GM18868 (cell line): ENCODE data around the gene ANKRD33.

ENCODE experiments used
- ATAC-seq: cut with Tn5 transposase; IDR thresholded peaks from one replicate; pipeline ENCODE4 v1.9.1; 2021; ENCODE audit warnings: mild to moderate bottlenecking, moderate library complexity; ENCODE audit not compliant: unreplicated experiment

The ANKRD33 gene

DNA sequence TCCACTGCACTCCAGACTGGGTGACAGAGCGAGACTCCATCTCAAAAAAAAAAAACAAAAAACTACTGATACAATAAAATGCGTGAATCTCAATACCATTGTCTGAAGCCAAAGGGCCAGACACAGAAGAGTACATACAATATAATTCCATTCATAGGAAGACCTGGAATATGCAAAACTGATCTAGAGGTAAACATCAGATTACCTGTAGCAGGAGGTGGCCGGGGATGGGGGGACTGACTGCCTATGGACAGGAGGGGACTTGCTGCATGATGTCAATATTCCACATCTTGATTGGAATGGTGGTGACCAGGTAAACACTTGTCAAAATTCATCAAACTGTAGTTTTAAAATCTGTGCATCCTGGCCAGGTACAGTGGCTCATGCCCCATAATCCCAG, 26.9 kb upstream of the ANKRD33 start:
- no peak for ATAC-seq

DNA sequence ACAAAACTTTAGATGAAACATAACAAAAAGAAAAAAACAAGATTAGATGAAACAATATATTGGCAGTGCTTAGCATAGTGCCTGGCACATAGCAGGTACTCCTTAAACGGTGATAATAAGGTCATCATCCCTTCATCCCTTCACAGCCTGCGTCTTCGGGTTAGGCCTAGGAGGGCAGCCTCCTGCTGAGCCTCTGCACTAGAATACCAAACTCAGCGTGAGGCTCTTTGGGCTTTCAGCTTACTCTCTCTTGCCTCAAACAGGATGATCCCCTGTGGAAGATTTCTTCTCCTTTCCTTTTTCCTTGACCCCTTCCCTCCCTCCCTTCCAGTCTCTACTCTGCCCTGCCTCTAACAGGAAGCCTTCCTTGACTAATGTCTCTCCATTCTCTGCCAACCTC, 25.0 kb upstream of the ANKRD33 start:
- no peak for ATAC-seq

DNA sequence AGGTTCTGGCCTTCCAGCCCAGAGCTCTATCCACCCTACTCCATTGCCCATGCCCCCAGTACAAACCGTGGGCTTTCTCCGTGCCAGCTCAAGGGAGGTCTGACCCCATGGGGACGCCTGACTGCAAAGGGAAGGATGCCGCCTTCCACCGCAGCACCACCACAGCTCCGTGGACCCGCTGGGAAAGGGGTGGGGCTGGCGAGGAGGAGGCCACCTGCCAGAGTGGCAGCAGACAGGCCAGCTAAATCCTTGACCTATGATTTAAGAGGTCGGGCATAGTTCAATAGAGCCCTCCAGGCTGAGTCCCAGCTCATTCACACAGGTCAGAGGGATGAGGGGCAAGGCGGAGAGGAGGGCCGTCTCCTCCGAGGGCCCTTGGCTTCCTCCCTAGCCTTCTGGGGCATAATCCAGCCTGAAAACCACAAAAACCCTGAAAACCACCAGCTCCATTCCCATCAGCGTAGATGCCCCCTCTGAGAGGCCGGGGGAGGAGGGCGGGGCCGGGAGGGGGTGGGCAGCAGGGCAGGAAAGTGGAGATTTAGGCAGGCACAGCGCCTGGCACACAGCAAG, 24.5 kb upstream of the ANKRD33 start:
- no peak for ATAC-seq

DNA sequence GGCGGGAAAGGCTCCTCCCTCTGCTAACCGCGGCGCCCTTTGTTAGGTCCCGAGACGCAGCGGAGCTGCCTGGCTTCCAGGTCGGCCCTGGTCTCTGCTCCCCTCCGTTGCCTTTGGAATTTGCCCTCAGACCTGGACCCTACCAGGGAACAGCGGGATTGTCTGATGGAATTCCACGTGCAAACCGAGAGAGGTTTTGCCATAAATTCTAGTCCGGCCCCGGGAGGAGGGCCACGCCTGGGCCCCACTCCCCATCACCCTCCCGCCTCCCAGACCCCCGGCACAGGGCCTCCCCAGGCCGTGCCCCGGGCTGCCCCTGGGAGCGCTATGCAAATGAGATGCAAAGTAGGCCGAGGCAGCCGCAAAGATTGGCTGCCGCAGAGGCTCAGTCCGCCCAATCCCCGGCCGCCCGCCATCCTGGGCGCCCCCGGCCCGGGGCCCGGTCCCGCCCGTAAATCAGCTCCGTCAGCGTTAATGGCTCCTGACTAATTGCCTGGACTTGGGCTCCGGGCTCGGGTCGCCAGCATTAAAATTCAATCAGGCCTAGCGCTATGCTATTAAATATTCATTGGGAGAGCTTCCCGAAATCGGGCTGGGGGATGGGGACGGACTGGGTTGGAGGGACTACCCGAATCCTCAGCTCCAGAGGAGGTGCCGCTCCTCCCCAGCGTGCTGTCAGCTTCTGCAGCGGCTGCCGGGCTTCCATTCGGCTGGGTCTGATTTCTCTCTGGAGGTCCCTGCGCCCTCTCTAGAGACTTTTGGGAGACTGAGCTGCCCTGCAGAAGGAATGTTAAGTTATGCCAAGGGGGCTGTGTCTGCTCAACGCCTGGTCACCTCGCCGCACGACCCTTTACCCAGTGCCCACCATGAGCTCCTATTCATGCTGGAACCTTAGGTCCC, 23.7 kb upstream of the ANKRD33 start:
- ATAC-seq: no peak

DNA sequence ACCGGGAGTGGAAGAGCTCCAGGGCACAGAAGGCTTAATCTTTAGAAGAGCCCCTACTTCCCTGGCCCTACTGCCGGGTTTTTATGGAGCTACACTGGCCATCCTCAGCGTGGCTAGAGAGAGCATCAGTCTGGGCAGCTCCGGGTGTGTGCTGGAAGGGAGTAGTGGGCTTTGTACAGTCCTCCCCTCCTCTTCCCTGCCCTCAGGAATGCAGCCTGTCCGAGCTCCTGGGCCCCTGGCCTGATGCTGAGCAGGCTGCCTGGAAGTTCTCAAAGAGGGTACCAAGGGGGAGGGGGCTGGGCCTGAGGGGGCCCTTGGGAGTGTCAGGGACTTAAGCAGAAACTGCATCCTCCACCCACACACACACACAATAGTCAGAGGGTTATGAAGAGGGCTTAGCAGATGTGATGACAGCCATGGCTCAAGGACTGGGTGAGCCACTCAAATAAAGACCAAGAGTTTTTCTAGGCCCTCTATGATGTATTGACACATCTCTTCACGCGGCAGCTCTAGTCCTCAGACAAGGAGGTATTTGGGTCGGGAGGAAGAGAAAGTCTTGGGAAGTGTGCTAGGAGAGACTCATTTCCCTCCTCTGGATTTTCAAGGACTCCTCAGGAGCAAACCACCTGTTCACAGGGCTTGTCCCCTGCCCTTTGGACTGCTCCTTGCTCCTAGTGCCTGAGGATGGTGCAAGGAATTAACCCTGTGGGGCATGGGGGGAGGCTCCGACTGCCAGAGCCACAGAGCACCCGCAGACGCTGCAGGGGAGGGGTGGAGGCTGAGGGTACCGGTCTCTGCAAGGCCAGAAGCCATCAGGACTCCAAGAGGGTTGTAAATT, 22.9 kb upstream of the ANKRD33 start:
- ATAC-seq: no peak

DNA sequence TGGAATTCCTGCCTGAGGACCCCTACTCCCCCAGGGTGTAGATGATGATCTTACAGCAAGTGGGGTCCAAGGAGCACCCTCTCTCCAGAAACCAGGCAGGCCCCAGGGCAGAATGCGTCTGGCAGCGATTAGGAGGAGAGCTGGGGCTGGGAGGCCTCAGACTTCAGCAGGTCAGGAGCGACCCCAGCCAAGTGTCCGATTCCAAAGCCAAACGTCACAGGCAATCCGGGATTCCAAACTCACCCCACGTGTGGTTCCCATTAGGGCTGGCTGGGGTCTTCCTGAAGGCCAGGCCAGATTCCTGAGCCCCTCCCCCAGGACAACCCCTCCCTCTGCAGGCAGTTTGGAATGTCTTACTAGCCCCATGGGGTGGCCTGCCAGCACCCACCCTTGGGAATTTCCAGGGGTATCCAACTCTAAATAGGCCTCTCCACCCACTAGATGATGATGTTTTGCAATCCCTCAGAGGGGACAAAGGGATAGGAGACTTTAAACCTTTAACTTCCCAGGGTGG, 22.1 kb upstream of the ANKRD33 start:
- no peak for ATAC-seq

DNA sequence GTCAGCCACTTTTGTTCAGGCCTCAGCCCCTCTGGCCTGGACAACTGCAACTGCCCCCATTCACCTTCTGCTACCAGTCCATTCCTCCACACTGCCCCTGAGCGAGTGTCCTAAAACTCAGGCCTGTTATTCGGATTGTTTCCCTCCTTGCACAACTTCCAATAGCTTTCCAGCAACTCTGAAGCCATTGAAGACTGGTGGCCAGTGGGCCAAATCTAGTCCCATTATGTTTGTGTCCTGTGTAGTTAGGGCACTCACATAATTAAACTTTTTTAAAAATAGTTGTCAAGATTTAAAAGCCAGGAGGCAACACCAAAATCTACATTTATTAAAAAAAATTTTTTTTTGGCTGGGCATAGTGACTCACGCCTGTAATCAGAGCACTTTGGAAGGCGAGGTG, 21.6 kb upstream of the ANKRD33 start:
- ATAC-seq: no peak

DNA sequence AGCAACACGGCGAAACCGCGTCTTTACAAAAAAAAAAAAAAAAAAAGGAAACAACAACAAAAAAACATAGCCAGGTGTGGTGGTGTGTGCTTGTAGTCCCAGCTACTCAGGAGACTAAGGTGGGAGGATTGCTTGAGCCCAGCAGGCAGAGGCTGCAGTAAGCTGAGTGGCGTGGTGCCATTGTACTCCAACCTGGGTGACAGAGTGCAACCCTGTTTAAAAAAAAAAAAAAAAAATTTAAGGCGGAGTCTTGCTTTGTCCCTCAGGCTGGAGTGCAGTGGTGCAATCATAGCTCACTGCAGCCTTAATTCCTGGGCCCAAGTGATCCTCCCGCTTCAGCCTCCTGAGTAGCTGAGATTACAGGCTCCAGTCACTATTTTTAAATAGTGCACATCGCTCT, 21.1 kb upstream of the ANKRD33 start:
- no peak for ATAC-seq

DNA sequence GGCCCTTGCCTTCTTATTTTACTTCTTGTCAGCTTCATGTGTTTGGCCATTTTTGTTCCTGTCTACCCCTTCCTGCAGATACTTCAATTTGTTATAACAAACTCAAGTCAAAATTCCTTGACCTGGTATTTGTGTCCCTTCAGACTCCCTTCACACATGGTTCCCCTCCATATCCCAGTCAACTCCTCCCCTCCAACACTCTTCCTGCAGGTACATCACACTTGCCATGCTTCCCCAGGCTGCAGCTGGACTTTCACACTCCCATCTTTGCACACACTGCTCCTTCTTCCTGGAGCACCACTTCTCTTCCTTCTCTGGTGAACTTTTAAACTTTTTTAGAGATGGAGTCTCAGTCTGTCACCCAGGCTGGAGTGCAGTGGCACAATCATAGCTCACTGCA, 20.5 kb upstream of the ANKRD33 start:
- no peak for ATAC-seq

DNA sequence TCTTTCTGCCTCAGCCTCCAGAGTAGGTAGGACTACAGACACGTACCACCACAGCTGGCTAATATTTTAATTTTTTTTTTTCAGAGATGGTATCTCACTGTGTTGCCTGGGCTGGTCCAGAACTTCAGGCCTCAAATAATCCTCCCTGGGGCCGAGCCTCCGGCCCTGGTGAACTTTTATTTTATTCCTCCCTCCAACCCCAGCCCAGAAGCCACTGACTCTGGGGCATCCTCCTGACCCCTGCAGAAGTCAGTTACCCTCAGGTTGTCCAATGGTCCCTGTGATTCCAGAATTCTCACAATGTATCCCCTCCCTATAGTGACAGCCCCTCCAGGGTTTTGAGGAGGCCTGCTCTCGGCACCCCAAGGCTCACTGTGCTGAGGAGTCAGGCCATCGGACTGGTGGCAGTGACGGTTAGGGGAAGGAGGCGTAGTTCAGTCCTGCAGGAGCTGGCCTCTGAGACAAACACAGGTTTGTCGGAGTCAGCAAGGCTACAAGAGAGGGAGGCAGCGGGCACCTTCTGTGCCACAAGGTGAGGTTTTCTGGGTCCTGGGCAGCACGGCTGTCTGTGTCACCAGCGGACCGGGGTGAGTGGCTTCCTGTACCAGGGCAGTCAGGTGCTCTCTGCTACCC, 20.0 kb upstream of the ANKRD33 start:
- ATAC-seq: no peak

DNA sequence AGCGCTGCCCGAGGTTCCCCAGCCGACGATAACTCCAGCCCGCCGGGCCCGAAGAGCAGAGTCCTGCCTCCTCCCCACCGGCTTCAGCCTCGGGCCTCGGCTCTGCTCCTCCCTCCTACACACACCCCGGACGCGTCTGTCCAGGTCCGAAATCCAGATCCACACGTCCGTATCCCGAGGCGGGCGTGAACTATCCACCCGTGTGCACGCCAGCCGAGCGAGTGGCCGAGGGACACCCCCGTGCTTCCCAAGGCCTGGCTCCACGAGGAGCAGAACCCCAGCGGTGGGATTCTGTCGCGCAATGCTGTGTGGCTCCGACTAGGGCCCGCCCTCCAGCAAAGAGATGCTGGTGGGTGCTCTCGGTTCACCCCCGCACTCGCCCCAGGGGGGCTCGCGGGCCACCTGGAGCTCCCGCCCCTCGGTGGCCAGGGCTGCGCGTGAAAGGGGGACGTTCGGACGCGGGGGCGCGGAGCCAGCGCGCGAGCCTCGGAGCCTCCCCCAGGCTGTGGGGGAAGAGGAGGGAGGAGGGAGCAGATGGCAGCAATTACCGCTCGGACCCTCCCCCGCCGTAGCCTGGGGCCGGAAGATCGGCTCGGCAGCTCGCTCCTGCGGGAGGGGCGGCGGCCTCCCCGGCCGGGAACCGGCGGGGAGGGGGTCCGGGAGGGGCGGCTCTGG, 18.9 kb upstream of the ANKRD33 start:
- ATAC-seq: no peak

DNA sequence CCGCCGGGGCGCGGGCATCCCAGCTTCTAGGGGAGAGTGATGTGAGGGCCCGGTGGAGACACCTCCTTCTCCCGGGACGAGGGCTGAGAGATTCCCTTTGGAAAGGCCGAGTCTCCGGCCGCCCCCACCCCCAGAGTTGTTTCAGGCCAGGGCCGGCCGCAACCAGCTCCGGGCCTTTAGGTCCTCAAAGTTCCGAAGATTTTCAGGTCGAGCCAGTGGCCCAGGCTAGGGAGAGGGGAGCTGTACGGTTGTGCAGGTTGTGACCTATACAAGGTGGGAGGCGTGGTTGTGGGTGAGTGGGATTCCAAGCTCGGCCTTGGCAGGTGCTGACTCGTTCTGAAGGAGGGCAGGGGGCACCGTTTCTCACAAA, 18.4 kb upstream of the ANKRD33 start:
- no peak for ATAC-seq

DNA sequence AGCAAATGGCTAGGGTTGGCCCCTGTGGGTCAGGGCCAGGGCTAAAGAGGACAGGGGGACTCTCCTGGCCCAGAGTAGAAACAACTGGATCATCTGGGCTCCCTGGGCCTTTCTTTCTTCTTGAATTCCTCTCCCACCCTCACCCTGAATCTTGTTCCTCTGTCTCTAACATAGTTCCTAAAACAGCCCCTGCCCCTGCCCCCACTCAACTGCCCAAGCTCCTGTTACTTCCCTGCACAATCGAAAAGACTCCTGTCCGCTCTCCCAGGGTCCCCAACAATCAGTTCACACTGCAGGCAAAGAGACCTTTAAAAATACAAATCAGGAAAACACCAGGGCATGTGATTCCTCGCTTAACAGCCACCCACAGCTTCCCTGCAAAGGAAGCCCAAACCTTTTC, 18.0 kb upstream of the ANKRD33 start:
- ATAC-seq: no peak

DNA sequence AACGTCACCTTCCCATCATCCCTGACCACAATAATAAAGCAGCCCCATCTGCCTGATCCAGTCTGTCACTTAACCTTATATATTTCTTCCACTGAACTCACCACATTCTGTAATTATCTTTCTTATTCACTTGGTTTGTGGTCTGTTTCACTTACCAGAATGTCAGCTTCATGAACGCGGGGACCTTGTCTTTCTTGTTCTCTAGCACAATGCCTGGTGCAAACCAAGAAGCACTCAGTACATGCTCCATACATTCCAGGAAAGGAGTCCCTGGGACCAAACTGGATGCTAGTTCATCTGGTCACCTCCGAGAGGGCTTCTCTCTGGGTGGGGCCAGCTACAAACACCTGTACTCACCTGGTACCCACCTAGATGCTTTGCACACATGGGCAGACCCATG, 17.4 kb upstream of the ANKRD33 start:
- ATAC-seq: no peak

DNA sequence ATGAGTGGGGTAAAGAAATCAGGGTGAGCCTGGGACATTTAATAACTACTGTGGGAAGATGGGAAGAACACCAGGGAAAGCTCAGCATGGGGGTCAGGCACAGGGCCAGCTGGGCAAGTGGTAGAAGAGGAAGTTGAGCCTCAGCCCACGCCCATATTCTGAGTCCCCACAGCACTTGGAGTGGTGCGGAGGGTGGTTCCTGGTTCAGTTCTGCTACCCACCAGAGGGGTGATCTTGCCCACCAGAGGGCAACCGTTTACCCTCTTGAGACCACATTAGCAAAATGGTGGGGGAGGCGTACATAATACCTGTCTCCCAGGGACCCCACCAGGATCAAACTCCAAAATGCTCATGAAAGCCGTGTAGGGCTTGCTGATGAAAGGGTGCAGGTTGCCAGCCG, 16.8 kb upstream of the ANKRD33 start:
- ATAC-seq: no peak

DNA sequence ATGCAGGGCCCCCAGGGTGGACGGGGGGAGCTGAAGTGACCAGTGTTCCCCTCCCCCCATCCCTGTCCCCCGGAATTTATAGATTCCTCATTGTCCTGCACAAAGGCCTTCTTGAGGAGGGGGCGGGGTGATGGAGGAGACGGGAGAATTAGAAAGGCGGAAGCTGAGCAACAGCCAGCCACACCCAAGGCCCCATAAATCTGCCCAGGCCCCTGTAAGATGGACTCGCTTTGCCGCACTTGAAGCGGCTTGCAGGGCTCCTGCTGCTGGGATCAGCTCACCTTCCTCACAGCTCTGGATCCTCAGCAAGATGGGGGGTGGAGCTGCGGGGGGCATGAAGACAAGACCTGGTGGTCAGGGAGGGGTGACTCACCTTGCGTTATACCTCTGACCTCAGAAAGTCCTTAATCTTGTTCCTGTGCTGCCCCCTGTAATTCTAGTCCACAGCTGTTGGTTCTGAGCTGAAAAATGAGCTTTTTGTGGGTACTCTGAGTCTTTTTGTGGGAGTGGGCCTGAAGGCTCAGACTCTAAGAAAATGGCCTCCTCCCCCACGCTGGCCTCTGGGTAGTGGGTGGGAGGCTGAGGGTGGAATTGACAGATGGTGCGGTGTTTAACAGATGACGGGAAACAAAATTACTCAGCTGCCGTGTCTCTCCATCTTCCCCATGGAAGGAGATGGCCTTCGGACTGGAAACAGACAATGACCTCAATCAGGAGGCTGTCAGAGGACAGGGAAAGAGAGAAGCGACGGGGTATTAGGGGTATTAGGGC, 15.8 kb upstream of the ANKRD33 start:
- no peak for ATAC-seq

DNA sequence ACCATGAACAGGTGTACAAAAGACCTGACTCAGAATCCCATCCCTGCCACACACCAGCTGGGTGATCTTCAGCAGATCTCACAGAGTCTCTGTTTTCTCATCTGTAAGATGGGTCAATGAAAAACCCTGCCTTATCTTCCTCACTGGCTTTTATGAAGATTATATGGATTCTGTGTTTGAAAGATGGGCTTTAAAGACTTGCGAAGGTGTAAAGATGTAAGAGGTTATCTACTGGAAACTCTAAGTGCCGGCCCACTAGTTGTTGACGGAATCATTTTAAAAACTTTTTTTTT, 15.3 kb upstream of the ANKRD33 start:
- ATAC-seq: no peak

DNA sequence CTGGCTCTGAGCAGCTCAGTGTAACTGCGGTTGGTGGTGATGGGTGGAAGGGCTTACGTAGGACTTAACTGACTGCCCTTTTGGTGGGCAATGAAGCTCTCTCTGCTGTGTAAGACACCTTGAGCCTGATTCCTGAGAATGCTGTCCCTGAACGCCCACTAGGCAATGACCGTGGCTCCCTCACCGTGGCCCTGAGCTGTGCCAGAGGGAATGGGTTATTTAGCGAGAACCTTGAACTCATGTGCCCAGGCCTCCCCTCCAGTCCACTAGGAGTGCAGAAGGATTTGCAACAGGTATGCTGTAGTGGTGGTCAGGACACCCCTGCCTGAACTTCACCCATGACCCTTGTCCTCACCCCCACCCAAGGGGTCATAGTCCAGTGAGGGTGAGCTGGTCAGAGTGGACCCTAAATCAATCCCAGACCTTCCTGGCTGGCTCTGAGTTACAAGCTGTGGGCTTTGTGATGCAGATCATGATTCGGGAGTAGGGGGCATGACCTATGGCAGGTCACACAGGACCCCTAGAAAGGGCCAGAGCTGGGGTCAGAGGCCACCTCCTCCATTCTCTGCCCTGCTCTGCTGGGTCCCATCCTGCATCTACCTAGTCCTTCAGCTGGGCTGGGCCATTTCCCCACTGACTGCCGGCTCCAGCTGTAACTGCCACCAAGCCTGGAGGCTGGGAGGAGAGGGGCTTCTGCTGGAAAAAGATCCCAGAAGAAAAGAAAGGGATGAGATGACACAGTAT, 14.5 kb upstream of the ANKRD33 start:
- no peak for ATAC-seq

DNA sequence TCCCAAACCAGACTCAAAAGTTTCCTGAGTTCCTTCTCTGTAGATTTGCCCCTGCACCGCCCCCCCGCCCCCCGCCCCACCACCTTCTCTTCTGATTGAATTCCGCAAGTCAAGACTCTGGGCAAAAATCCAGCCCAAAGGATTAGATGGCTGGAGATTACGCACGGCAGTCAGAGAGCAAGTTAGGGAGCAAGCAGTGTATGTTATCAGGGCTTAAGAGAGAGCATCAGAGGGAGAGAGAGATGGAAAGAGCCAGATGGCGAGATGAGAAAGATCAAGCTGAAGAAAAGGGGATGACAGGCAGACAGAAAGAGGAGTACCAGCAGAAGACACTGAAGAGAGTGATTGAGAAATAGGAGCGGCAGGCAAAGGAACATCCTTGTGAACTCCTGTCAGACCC, 13.9 kb upstream of the ANKRD33 start:
- no peak for ATAC-seq
